ENCODE data around the gene ZNF546.
"Not testable (repeated sequence)": the region's sequence is repeated elsewhere in the genome, so short reads cannot be mapped to it uniquely, and the experiment has no call there.

Gene ZNF546

DNA sequence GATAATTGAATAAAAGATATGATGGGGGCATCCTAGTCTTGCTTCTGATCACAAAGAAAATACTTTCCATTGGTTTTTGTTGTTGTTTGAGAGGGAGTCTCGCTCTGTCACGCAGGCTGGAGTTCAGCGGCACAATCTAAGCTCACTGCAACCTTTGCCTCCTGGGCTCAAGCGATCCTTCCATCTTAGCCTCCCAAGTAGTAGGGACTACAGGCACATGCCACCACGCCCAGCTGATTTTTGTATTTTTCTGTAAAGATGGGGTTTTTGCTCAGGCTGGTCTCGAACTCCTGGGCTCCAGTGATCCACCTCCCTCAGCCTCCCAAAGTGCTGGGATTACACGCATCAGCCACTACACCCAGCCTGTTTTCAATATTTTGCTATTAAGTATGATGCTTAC is 42.9 kb upstream of the ZNF546 start:
- no peaks in the 10 kb centered on the region for H3K36me3 ChIP-seq (replicated peaks in 1 of 2; ENCODE audit: control insufficient read depth in 2 of 2, insufficient read depth in 2 of 2, low read length in 2 of 2)

DNA sequence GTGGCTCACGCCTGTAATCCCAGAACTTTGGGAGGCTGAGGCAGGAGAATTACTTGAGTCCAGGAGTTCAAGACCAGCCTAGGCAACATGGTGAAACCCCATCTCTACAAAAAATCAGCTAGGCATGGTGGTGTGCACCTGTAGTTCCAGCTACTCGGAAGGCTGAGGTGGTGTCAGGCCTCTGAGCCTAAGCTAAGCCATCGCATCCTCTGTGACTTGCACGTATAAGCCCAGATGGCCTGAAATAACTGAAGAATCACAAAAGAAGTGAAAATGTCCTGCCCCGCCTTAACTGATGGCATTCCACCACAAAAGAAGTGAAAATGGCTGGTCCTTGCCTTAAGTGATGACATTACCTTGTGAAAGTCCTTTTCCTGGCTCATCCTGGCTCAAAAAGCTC is 39.0 kb upstream of the ZNF546 start:
- not testable (repeated sequence) for H3K36me3 ChIP-seq (replicated peaks in 1 of 2; ENCODE audit: control insufficient read depth in 2 of 2, insufficient read depth in 2 of 2, low read length in 2 of 2); H3K4ac ChIP-seq (ENCODE audit: low read length); H2BK15ac ChIP-seq (ENCODE audit: low read length); H3K4me2 ChIP-seq (ENCODE audit: insufficient read depth, low read length, poor library complexity, severe bottlenecking); H3K27me3 ChIP-seq (ENCODE audit: control insufficient read depth in 3 of 3, insufficient read depth in 3 of 3, low read depth in 1 of 3, low read length in 3 of 3); H3K4me3 ChIP-seq (ENCODE audit: low read length in 2 of 2); H4K8ac ChIP-seq (ENCODE audit: low read depth, low read length); H3K27ac ChIP-seq (replicated peaks; ENCODE audit: low read length); H3K23ac ChIP-seq (ENCODE audit: low read depth, low read length, poor library complexity); H2AK5ac ChIP-seq (ENCODE audit: low read depth, low read length); H4K91ac ChIP-seq (ENCODE audit: low read depth, low read length, poor library complexity); DNase-seq (ENCODE audit: low spot score); H2BK120ac ChIP-seq (ENCODE audit: low read depth, low read length); H2AFZ ChIP-seq (ENCODE audit: low read length); H2BK5ac ChIP-seq (ENCODE audit: low read length); H3K79me1 ChIP-seq (ENCODE audit: low read depth, low read length); H3K9me3 ChIP-seq (replicated peaks in 1 of 2; ENCODE audit: control insufficient read depth in 2 of 2, insufficient read depth in 1 of 2, low read depth in 1 of 2, low read length in 2 of 2); H3K18ac ChIP-seq (ENCODE audit: low read length); H3K14ac ChIP-seq (ENCODE audit: low read length); H3K9ac ChIP-seq (ENCODE audit: low read depth, low read length, poor library complexity); H2BK12ac ChIP-seq (ENCODE audit: low read length); H3K4me1 ChIP-seq (ENCODE audit: control insufficient read depth in 2 of 2, insufficient read depth in 1 of 2, low read depth in 1 of 2, low read length in 2 of 2)
- no CpG with 5 or more reads among the region's 5 CpGs for WGBS, 2 donors (ENCODE audit: extremely low coverage in 2 of 2, insufficient read length in 2 of 2, insufficient replicate concordance in 1 of 2)

More for the DNA sequence above, 42.9 kb upstream of the ZNF546 start:
- H2BK12ac ChIP-seq (ENCODE audit: low read length), result no peak overlapping the region
- no peak overlapping the region for H2AK5ac ChIP-seq (ENCODE audit: low read depth, low read length)
- WGBS, 2 donors (ENCODE audit: extremely low coverage in 2 of 2, insufficient read length in 2 of 2, insufficient replicate concordance in 1 of 2), result no CpG with 5 or more reads among the region's 7 CpGs
- H3K79me1 ChIP-seq (ENCODE audit: low read depth, low read length), result peaks cover 1% of the 10 kb centered on the region
- H3K9ac ChIP-seq (ENCODE audit: low read depth, low read length, poor library complexity), result no peak overlapping the region
- no peak overlapping the region for H2BK15ac ChIP-seq (ENCODE audit: low read length)
- H3K4me1 ChIP-seq (ENCODE audit: control insufficient read depth in 2 of 2, insufficient read depth in 1 of 2, low read depth in 1 of 2, low read length in 2 of 2), result no peaks in the 10 kb centered on the region
- no peak overlapping the region for H2BK5ac ChIP-seq (ENCODE audit: low read length)
- H3K27ac ChIP-seq (replicated peaks; ENCODE audit: low read length), result no peak overlapping the region
- H3K27me3 ChIP-seq (ENCODE audit: control insufficient read depth in 3 of 3, insufficient read depth in 3 of 3, low read depth in 1 of 3, low read length in 3 of 3), result no peaks in the 10 kb centered on the region
- no peak overlapping the region for H3K4me2 ChIP-seq (ENCODE audit: insufficient read depth, low read length, poor library complexity, severe bottlenecking)
- no peak overlapping the region for H4K8ac ChIP-seq (ENCODE audit: low read depth, low read length)
- no peak overlapping the region for H3K4ac ChIP-seq (ENCODE audit: low read length)
- no peak overlapping the region for H4K91ac ChIP-seq (ENCODE audit: low read depth, low read length, poor library complexity)
- no peak overlapping the region for H2BK120ac ChIP-seq (ENCODE audit: low read depth, low read length)
- H3K9me3 ChIP-seq (replicated peaks in 1 of 2; ENCODE audit: control insufficient read depth in 2 of 2, insufficient read depth in 1 of 2, low read depth in 1 of 2, low read length in 2 of 2), result peaks cover 0 to 2% of the 10 kb centered on the region in 2 donors
- H3K23ac ChIP-seq (ENCODE audit: low read depth, low read length, poor library complexity), result no peak overlapping the region
- H3K4me3 ChIP-seq (ENCODE audit: low read length in 2 of 2), result no peak overlapping the region
- DNase-seq (ENCODE audit: low spot score), result no peak
- no peak overlapping the region for H3K14ac ChIP-seq (ENCODE audit: low read length)
- H2AFZ ChIP-seq (ENCODE audit: low read length), result no peak overlapping the region
- no peak overlapping the region for H3K18ac ChIP-seq (ENCODE audit: low read length)

DNA sequence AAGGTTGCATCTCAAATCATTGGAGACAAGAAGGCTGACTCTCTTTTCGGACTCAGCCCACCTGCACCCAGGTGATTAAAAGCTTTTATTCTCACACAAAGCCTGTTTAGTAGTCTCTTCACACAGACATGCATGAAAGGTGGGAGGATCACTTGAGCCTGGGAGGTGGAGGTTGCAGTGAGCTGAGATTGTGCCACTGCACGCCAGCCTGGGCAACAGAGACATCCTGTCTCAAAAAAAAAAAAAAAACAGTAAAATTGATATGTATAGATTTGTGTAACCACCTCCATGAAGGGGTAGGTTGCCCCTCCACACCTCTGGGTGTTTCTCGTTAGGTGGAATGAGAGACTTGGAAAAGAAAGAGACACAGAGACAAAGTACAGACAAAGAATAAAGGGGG is 37.9 kb upstream of the ZNF546 start:
- H2BK12ac ChIP-seq (ENCODE audit: low read length); H3K27ac ChIP-seq (replicated peaks; ENCODE audit: low read length); H3K9ac ChIP-seq (ENCODE audit: low read depth, low read length, poor library complexity); H3K4ac ChIP-seq (ENCODE audit: low read length); H3K4me2 ChIP-seq (ENCODE audit: insufficient read depth, low read length, poor library complexity, severe bottlenecking); H3K23ac ChIP-seq (ENCODE audit: low read depth, low read length, poor library complexity); H3K79me1 ChIP-seq (ENCODE audit: low read depth, low read length); H3K14ac ChIP-seq (ENCODE audit: low read length); H2AFZ ChIP-seq (ENCODE audit: low read length); H3K18ac ChIP-seq (ENCODE audit: low read length); H3K27me3 ChIP-seq (ENCODE audit: control insufficient read depth in 3 of 3, insufficient read depth in 3 of 3, low read depth in 1 of 3, low read length in 3 of 3); H4K8ac ChIP-seq (ENCODE audit: low read depth, low read length); H2BK5ac ChIP-seq (ENCODE audit: low read length); H2AK5ac ChIP-seq (ENCODE audit: low read depth, low read length); H3K36me3 ChIP-seq (replicated peaks in 1 of 2; ENCODE audit: control insufficient read depth in 2 of 2, insufficient read depth in 2 of 2, low read length in 2 of 2); H3K4me1 ChIP-seq (ENCODE audit: control insufficient read depth in 2 of 2, insufficient read depth in 1 of 2, low read depth in 1 of 2, low read length in 2 of 2); H4K91ac ChIP-seq (ENCODE audit: low read depth, low read length, poor library complexity); H3K4me3 ChIP-seq (ENCODE audit: low read length in 2 of 2); DNase-seq (ENCODE audit: low spot score); H2BK15ac ChIP-seq (ENCODE audit: low read length); H2BK120ac ChIP-seq (ENCODE audit: low read depth, low read length); H3K9me3 ChIP-seq (replicated peaks in 1 of 2; ENCODE audit: control insufficient read depth in 2 of 2, insufficient read depth in 1 of 2, low read depth in 1 of 2, low read length in 2 of 2): not testable (repeated sequence)
- no CpG with 5 or more reads among the region's 3 CpGs for WGBS, 2 donors (ENCODE audit: extremely low coverage in 2 of 2, insufficient read length in 2 of 2, insufficient replicate concordance in 1 of 2)

DNA sequence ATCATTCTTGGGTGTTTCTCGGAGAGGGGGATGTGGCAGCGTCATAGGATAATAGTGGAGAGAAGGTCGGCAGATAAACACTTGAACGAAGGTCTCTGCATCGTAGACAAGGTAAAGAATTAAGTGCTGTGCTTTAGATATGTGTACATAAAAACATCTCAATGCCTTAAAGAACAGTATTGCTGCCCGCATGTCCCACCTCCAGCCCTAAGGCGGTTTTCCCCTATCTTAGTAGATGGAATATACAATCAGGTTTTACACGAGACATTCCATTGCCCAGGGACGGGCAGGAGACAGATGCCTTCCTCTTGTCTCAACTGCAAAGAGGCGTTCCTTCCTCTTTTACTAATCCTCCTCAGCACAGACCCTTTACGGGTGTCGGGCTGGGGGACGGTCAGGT is 37.5 kb upstream of the ZNF546 start:
- H2BK15ac ChIP-seq (ENCODE audit: low read length); H3K9ac ChIP-seq (ENCODE audit: low read depth, low read length, poor library complexity); H3K4me1 ChIP-seq (ENCODE audit: control insufficient read depth in 2 of 2, insufficient read depth in 1 of 2, low read depth in 1 of 2, low read length in 2 of 2); H3K23ac ChIP-seq (ENCODE audit: low read depth, low read length, poor library complexity); H3K14ac ChIP-seq (ENCODE audit: low read length); H2BK5ac ChIP-seq (ENCODE audit: low read length); H3K4me3 ChIP-seq (ENCODE audit: low read length in 2 of 2); H3K18ac ChIP-seq (ENCODE audit: low read length); H3K27me3 ChIP-seq (ENCODE audit: control insufficient read depth in 3 of 3, insufficient read depth in 3 of 3, low read depth in 1 of 3, low read length in 3 of 3); H3K4ac ChIP-seq (ENCODE audit: low read length); H4K91ac ChIP-seq (ENCODE audit: low read depth, low read length, poor library complexity); H3K36me3 ChIP-seq (replicated peaks in 1 of 2; ENCODE audit: control insufficient read depth in 2 of 2, insufficient read depth in 2 of 2, low read length in 2 of 2); H2AK5ac ChIP-seq (ENCODE audit: low read depth, low read length); H3K9me3 ChIP-seq (replicated peaks in 1 of 2; ENCODE audit: control insufficient read depth in 2 of 2, insufficient read depth in 1 of 2, low read depth in 1 of 2, low read length in 2 of 2); H2AFZ ChIP-seq (ENCODE audit: low read length); H2BK120ac ChIP-seq (ENCODE audit: low read depth, low read length); H2BK12ac ChIP-seq (ENCODE audit: low read length); H3K79me1 ChIP-seq (ENCODE audit: low read depth, low read length); H3K4me2 ChIP-seq (ENCODE audit: insufficient read depth, low read length, poor library complexity, severe bottlenecking); H4K8ac ChIP-seq (ENCODE audit: low read depth, low read length); H3K27ac ChIP-seq (replicated peaks; ENCODE audit: low read length); DNase-seq (ENCODE audit: low spot score): not testable (repeated sequence)
- WGBS, 2 donors (ENCODE audit: extremely low coverage in 2 of 2, insufficient read length in 2 of 2, insufficient replicate concordance in 1 of 2), result no CpG with 5 or more reads among the region's 13 CpGs

All from neuronal stem cell (in vitro differentiated cells).